Activated CD8-positive, alpha-beta memory T cell treated with anti-CD3 and anti-CD28 coated beads for 1 hour (primary cell): ENCODE results near the gene HDAC5.
"Not testable (repeated sequence)": the region's sequence is repeated elsewhere in the genome, so short reads cannot be mapped to it uniquely, and the experiment has no call there.

Experiments used
- DNase-seq, 2 donors: peaks; one replicate each; pipeline ENCODE4 v3.0.0-alpha.2; 2020; ENCODE audit warnings: low read depth in 1 of 2; ENCODE audit errors: extremely low read depth in 1 of 2

Gene HDAC5

DNA sequence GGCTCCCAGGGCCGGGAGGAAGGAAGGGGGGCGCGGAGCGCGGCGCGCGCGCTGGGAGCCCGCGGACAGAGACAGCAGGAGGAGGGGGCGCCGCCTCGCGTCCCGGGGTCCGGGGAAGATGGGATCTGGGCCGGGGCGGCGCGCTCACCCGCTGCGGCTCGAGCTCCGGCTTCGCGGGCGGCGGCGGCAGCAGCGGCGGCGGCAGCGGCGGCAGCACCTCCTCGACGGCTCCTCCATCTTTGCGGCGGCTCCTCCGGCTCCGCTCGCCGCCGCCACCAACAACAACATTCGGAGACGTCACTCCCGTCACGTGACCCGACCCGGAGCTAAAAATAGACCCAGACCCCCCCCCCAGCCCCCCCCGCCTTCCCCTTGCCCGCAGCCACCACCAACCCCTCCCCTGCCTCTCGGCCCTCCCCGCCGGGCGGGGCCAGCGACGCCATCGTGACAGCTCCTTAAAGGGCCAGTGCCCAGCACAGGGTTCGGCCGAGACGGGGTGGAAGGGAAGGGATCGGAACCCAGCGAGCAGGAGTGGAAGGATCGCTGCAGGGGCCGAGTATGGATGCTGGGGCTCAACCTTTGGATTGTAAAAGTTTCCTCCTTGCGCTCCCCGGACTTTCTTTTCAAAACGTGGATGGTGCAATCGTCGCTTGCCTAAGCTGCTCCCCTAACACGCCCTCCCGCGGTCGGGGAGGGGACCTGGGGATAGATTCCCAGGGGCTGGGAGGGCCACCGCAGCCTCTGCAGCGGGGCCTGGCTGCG lies at the start of gene HDAC5:
Gene HDAC5 (minus strand): TSS at position 286 of the 762 bp plus-strand sequence. CDS start 6,126 bp downstream, outside the sequence.
- peak; percentile 89 to 93 for DNase-seq

DNA sequence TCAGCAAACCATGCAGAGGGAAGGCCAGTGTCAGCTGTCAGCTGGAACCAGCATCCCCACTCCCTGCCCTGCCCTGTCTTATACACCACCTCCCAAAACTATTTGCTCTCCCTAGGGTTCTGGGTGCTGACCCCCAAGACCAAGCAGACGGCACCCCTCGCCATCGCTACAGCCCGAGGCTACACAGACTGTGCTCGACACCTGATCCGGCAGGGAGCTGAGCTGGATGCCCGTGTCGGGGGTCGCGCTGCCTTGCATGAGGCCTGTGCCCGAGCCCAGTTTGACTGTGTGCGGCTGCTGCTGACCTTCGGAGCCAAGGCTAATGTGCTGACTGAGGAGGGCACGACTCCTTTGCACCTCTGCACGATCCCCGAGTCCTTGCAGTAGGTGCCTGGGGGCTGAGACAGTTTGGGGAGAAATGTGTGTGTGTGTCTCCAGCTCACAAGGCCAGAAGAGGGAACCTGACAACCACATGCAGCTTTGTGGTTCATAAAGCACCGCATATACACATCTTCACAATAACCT lies 48.6 kb upstream of the HDAC5 start:
- no peak for DNase-seq

DNA sequence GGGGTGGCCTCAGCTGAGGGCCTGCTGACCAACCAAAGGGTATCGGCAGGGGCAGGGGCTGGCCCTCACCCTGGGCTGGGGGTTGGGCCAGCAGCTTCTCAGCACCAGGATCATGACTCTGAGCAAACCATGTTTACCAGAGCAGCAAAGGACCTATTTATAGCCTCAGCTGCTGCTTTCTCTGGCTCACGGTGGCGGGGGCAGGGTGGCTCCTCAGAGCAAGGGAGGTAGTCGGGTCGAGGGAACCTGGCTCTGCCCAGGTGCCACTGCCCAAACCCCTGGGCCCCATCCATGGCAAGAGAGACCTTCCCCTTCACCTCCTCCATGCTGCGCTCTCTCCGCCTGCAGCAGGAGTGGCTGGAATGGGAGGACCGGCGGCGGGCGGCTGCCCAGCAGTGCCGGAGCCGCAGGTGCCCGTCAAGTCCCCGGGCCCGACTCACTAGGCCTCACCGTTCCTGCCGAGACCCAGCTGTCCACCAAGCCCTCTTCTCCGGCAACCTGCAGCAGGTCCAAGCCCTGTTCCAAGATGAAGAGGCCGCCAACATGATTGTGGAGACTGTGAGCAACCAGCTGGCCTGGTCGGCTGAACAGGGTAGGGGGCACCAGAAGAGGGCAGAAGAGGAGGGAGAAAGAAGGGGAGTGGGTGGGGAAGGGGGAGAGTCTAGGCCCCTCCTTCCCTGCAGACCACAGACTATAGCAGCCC lies 47.2 kb upstream of the HDAC5 start, which contains the start of gene ASB16:
Gene ASB16 (plus strand): TSS at position 206 of the 703 bp plus-strand sequence. CDS start 86 bp downstream, at position 292.
- DNase-seq: no peak

DNA sequence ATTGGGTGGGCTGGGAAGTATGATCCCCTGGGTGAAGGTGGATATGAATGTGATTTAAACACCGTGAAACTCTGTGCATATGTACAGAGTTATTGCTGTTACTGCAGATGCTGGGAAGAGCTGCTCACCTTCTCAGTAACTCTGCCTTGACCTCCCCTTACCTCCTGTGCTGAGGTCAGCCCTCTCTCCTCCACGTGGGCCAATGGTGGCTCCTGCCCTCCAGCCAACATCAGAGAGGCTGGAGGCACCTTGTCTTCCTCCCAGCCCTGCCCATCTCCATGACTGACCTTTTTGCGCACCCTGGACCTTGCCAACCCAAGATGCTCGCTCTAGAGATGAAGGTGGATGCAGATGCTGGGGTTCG lies 46.7 kb upstream of the HDAC5 start:
- DNase-seq: no peak

DNA sequence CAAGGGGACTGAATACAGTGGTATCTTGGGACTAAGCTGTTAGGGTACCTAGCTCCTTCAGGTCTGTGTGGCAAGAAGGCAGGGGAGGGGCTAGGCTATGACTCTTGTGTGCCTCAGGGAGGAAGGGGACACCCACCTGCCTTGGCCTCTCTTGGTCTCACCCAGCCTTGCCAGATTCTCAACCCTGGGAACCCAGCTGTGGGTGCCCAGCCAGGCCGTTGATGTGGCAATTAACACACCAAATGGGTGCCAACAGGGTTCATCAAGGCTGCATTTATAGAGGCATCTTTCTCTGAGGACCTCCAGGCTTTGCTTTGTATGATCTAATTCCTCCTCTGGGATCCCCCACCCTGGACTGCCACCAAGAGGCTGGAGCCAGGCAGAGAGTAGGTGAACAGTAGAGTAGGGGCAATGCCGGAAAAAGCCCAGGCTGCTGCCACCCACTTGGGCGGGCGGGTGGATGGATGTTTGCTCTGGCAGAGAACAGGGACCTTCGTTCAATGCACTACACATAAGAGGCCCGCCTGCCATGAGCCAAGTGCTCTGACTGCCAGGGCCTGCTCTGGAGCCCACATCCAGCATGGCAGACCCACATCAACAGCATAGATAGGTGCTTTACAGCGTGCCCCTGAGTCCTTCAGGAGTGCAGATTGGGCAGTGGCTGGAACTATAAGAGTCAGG lies 43.9 kb upstream of the HDAC5 start:
- DNase-seq: no peak

DNA sequence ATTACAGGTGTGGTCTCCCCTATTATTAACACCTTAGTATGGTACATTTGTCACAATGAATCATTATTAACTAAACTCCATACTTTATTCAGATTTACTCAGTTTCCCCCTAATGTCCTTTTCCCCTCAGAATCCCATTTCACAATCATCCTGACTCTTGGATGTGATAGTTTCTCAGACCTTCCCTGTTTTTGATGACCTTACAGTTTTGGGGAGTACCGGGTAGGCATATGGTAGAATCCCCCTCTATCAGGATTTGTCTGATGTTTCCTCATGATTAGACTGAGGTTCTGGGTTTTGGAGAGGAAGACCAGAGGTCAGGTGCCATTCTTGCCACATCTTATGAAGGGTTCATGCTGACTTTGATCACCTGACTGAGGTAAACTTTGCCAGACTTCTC lies 41.0 kb upstream of the HDAC5 start:
- DNase-seq: no peak

DNA sequence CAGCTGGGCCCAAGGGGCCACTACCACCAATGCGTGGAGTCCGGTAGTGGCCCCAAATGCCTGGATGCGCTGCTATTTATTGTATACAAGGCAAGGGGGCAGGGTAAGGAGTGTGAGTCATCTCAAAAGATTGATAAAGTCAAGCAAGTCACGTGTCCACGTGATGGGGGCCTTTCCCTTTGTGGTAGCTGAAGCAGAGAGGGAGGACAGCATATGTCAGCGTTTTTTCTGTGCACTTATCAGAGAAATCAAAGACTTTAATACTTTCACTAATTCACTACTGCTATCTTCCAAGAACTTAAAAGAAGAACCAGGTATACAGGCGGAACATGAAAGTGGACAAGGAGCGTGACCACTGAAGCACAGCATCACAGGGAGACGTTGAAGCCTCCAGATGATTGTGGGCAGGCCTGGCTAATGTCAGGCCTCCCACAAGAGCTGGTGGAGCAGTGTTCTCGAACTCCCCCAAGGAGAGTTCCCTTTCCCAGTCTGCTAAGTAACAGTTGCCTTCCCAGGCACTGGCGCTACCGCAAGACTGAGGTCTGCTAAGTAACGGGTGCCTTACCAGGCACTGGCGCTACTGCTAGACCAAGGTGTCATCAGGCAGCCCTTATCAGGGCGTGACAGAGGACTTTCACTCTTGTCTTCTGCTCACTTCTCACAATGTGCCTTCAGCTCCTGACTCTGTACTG lies 36.2 kb upstream of the HDAC5 start:
- DNase-seq: no peak

DNA sequence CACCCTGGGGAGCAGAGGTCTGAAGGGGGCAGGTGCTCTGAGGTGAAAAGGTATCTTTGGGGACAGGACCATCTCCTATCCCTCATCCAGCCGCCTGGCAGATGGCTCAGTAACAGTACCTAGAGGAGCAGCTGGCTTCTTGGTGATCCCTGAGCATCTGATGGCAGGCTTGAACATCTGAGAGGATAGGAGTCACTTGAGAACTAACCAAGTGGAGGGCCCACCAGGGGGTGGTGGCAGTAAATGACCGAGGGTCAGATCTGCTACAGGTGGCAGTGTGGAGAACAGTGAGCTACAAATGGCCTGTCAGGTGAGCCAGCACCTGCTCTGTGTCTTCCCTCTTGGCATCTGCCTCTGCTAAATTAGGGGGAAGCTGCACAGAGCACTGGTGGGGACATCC lies 32.0 kb upstream of the HDAC5 start:
- DNase-seq: no peak

DNA sequence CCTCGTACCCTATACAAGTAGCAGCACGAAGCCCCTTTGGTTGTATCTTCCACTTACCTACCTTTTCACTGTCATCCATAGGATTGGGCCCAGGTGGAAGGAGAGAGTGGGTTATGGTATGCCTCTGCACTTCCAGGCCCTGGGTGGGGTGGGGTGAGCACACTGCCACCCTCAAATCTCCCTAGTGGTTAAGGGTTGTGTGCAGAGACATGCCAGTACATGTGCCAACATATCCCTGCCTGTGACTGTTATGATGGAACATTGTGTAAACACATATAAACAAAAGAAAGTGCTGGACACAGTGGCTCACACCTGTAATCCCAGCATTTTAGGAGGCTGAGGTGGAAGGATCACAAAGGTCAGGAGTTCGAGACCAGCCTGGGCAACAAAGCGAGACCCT lies 29.4 kb upstream of the HDAC5 start:
- no peak for DNase-seq

DNA sequence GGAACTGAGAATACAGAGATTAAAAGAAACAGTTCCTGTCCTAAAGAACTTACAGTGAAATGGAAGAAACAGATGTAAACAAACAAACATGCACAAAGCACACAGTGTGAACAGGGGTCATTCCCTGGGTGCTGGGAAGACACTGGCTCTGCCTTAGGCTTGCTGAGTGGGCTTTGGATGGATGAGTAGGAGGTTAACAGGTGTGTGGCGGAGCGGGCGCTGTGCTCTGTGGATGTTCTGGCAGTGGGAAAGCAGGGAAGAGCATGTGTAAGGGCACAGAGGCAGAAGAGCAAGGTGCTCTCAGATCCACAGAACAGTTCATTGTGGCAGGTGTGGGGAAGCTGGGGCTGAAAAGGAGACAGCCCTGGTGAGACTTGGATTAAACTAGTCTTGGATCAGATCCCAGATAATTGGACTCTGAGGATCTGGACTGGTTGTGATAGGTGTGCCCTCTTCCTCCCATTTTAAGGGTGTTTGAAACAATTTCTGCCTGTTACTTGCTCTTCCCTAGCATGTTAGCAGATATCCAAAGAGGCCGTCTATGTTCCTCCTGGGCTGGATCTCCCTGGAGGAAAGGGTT lies 26.4 kb upstream of the HDAC5 start:
- DNase-seq: no peak

DNA sequence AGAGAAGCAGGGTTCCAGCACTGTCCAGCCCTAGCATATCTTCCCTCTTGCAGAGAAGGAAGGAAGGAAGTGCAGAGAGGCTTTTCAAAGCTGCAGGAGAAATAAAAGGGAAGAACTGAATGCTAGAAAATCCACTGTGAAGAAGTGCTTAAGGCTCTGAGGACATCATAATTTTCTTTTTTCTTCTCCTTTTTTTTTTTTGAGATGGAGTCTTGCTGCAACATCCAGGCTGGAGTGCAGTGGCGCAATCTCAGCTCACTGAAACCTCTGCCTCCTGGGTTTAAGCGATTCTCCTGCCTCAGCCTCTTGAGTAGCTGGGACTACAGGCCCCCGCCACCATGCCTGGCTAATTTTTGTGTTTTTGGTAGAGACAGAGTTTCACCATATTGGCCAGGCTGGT lies 25.6 kb upstream of the HDAC5 start:
- DNase-seq: not testable (repeated sequence)

DNA sequence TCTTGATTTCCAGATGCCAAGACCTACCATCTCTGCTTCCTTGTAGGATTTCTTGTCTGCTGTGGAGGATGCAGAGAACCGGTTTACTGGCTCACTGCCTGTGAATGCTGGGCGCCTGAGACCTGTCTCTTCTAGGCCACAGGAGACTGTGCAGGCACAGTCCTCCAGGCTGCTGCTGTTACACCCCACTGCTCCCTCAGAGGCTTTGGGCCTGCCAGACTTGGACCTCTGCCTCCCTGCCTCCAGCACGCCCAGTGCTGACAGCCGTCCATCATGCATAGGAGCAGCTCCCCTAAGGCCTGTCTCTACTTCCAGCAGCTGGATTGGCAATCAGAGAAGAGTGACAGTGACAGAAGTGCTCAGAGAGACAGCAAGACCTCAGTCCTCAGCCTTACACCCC lies 24.4 kb upstream of the HDAC5 start:
- no peak for DNase-seq

DNA sequence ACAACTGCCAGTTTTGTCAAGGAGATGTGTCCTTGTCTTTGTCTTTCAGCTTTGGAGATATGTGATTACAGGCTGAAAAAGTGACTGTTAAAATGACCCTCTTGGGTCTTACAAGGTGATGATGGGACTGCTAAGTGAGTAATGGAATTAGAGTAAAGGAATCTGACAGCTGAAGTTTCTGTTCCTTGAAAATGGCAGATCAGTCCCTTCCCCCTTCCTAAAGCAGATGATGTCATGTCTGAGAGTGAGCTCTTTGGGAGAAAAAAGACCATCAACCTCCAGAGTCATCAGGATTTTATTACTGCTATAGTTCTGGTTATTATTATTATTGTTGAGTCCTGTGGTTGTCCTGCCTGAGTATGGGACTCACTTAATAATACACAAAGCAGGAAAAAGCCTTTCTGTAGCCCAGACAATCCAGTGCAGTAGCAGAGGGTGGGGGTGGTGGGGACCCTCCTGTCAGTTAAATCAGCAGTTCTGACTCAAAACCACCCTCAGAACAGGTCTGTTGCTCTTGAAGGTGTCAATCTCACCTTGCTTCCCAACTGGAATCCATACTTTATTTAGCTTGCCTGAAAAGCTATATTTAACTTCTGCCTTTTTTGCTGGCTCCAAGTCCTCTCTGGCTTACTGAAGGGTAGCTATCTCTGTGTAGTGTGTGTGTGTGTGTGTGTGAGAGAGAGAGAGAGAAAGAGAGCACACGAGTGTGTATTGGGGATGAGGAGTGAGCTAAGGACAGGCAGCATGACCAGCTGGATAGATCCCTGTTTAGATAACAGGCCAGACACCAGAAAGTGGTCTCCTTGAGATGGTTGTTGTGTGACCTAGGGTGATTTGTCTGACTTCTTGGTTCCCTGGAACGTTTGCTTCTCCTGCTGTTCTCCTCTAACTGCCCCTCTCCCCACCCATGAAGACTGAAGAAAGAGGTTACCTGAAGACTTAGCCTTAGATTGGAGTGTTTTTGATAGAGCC lies 23.2 kb upstream of the HDAC5 start:
- no peak for DNase-seq

DNA sequence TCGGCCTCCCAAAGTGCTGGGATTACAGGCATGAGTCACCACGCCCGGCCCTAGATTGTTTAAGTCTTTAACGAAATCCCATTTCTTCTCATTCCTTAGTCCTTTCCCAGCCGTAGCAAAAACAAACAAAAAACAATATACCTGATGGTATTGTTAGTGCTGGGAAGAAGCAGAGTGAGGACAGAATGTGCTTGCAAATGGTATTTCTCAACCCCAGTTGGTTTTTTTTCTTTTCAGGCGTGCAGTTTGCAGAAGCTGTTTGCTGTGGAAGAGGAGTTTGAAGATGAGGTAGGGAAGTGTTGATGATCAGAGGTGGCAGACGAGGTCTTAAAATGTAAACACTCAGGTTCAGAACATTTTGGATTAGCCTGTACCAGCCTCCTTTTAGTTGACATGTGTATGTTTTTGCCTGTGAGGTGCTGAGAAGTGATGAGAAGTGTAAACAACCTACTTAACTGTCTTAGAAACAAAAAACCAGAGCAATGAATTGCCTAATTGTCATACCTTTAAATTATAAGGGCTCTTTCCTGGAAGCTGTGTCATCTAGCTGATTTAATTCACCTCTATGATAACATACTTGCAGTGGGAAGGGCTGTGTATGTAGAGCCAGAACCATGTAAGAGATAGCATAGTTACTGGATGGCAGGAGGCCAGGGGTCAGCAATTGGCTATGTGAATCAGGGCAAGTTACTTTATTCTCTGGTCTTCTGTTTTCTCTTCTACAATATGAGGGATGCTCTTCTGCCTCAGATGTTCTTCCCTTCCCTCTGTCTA lies 21.7 kb upstream of the HDAC5 start:
- no peak for DNase-seq

DNA sequence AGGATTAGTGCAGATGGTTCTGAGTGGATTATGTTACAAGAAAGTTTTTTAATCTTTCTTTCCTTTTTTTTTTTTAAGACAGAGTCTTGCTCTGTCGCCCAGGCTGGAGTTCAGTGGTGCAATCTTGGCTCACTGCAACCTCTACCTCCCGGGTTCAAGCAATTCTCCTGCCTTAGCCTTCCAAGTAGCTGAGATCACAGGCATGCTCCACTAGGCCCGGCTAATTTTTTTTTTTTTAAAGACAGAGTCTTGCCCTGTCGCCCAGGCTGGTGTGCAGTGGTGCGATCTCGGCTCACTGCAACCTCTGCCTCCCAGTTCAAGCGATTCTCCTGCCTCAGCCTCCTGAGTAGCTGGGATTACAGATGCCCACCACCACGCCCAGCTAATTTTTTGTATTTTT lies 20.5 kb upstream of the HDAC5 start:
- DNase-seq: not testable (repeated sequence)

DNA sequence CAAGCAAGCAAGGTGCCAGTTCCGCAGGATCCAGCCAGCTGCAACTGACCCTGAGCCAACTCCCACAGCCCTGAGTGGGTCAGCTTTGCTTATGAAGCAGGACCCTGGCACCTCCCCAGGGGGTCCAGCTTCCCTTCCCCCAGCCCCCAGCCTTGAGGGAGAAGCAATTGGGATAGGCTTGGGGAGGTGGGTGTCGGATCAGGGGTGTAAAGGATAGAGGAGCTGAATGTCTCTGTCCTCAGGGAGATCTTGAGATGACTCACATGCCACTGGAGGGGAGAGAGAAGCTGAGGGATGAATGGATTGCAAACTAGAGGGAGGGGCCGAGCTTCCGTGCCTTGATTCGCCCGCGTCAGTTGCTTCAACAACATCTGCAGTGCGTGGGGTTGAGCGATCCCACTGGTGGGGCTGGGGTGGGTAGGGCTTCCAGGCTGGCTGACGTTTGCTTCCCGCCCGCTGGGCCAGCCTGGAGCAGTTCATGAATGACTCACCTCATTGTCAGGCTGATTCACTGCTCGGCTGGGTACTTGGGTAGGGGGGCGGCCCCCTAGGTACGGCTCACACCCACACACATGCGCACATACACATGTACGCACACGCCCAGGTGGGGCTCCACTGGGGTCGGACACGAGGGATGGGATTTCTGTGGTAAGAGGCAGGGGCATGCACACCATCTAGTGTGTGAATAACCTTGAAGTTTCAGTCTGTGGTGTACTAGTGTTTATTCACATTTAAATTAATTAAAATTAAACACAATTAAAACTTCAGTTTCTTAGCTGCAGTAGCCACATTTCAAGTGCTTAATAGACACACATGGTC lies 14.7 kb upstream of the HDAC5 start:
- peak; percentile 11 to 12 for DNase-seq

DNA sequence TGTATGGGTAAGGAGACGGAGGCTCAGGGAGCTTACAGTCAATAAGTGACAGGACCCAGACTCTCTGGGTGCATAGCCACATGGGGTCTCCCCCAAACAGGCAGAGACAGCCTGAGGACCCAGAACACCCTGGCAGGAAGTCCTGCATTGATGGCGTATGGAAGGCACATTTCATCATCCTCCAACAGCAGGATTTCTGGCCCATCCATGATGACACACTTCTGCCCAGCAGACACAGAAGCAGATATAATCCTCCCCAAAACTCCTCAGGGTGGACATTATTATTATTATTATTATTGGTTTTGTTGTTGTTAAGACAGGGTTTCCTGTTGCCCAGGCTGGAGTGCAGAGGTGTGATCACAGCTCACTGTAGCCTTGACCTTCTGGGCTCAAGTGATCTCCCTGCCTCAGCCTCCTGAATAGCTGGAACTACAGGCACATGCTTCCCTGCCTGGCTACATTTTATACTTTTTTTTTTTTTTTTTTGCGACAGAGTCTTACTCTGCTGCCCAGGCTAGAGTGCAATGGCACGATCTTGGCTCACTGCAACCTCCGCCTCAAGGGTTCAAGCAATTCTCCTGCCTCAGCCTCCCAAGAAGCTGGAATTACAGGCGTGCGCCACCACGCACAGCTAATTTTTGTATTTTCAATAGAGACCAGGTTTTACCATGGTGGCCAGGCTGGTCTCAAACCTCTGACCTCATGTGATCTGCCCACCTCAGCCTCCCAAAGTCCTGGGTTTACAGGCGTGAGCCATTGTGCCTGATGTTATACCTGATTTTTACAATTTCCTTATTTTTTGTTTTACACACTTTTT lies 11.5 kb upstream of the HDAC5 start:
- no peak for DNase-seq
